ENCODE measurements around the gene PTCHD4.

PTCHD4 gene

DNA sequence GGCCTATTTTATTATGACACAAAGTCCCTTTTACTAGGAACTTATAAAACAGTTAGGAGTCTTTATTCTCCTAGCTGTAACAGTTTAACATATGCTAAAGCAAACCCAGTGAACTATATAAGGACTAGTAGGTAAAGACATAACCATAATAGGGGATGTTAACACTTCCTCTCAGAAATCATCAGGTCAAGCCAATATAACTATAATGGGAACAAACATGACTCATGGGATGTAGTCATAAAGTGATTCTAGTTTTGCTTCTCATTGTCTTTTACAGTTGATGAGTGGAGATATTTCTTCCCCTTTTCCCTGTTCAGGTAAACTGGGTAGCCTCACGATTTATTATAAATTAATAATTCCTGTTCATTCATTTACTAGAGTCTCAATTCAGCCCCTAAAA is 9.7 kb downstream of the PTCHD4 start:
- H3K4me3 ChIP-seq: no peak overlapping the region
- no peak overlapping the region for H3K27ac ChIP-seq

DNA sequence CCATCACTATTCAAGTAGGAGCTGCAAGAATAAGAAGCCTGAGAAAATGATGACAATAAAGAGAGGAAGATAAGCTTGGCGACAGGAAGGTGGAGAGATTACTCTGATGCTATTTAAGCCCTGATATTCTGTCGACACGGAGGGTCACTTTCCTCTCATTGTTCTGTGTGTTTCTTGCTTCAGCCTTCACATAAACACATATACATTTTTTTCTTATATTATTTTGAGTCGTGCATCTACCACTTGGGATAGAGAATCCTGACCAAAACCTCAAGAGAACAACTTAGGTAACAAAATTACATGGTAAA is 10.5 kb downstream of the PTCHD4 start:
- Histone ChIP-seq H3K27ac (no peak overlapping the region), H3K4me3 (no peak overlapping the region)

DNA sequence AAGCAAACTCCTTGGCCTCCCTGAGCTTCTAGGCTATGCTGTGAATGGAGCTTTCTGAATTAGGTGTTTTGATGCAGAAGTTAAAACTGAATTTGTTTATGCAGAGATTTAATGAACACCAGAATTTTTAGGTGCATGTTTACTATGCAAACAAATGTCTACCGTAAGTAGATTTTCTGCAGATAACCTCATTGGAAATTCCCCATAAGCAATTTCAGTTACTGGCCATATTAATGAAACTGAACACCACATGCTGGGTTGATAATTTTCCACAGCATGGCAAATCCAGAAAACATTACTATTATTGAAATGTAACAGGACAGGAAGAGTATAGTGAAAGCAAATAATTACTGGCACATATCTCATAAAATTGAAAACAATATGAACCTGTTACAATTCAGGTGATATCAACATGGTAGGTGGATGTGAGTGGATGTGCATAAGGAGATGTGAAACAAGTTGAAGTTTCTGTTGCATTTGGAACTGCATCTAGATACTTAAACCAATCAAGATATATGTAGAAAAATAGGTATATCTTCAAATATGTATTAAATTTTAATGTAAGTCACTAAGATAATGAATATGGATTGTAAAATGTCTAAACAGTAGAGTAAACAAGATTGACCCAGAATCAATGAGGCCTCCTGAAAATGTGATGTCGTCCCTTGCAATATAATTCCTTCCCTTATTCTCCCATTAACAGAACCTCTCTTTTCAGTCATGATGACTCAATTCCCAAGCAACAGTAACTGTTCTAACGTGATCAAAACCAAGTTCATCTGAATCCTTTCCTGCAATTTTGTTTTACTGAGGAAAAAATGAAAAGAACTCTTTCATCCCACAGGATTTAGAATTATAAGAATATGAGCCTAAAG is 11.0 kb downstream of the PTCHD4 start:
- H3K27ac ChIP-seq: no peak overlapping the region
- H3K4me3 ChIP-seq: no peak overlapping the region

DNA sequence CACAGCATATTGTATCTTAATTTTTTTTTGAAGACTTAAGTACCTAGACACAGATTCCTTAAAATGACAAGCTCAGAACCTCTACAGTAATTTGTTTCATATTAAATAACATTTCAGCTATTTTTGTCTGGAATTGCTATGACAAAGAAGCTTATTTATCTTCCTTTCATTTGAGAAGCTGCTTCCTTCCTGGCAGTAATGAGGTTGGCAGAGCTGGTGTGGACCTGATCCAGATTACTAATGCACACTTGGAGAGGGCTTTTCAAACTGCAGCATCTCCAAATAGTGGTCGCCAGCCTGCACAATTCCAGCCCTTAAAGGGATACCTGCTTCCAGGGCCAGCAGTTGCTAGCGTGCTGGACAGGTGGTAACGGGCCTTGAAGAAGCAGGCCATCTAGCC is 12.1 kb downstream of the PTCHD4 start:
- H3K27ac ChIP-seq: no peak overlapping the region
- no peak overlapping the region for H3K4me3 ChIP-seq

DNA sequence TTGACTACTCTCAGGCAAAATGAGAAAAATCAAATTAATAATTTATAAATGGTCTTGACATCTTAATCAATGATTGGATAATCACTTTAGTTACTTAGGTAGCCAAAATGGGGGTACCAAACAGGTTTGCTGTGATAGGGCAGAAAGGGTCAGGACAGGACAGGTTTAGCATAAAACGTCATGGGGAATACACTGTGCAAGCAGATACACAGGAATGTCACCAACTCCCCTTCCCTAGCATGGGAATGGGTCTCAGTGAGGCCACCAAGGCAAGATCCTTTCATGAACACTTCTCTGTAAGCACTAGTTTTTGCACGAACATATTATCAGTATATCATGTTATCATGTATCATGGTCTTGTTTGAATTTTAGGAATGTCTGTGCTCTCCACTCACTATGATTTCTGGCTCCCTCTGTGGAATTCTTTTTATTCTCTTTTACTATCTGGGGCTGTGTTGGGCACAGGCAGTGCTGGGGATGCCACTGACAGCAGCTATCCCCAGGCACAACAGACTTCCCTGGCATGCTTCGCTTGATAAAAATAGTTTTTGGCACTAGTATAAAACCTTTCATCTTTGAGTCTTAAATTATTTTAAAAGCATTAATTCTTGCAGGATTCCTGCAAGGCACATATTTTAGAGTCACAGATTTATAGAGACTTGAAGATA is 18.3 kb downstream of the PTCHD4 start:
- H3K4me3 ChIP-seq: no peak overlapping the region
- H3K27ac ChIP-seq: no peak overlapping the region

DNA sequence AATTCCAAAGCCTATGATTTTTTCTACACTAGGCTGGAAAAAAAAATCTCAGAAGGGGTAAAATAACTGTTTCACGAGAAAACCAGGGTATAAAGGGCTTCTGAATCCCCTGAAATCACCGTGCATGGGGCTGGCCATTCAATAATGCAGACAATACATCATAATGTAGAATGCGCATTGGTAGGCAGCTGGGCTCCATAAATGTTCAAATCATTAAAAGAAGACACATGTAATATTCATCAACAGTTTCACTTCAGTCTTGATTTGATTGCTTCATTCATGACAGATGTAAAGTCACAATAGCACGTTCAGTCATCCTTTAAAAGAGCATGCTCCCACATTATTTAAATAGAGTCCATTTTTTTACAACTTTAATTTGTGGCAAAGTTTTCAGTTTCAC is 20.5 kb downstream of the PTCHD4 start:
- no peak overlapping the region for H3K4me3 ChIP-seq
- H3K27ac ChIP-seq: no peak overlapping the region

DNA sequence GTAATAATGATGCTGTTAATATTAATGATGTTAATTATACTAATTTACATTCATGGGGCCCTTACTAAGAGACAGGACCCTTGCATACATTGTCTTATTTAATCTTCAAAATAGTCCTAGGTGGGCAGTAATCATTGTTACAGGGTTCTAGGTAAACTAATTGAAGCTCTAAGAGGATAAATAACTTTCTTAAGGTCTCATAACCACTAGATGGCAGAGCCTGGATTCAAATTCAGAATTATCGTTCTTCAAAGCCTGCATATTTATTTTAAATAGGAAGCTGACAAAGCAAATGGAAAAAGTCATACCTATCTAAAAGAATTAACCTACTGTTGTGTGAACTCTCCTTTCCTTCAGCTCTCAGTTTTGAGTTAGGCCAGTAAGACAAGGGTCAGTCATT is 23.5 kb downstream of the PTCHD4 start:
- H3K4me3 ChIP-seq: no peak overlapping the region

DNA sequence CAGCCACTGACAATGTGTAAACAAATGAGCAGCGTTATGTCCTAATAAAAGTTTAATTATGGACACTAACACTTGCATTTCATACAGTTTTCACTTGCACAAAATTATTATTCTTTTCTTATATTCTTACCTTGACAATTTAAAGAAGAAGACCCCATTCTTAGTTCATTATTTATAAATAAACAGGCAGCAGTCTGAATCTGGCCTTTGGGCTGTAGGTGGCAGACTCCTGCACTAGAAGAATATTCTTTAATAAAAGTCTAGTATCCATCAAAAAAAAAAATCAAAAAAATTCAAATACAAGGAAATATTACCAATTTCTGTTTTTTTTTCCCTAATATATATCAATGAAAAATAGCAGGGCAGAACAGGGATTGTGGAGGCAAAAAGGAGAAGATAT is 24.8 kb downstream of the PTCHD4 start:
- H3K4me3 ChIP-seq: no peak overlapping the region
- H3K27ac ChIP-seq: no peak overlapping the region

More for the DNA sequence above, 23.5 kb downstream of the PTCHD4 start:
- H3K27ac ChIP-seq: no peak overlapping the region

DNA sequence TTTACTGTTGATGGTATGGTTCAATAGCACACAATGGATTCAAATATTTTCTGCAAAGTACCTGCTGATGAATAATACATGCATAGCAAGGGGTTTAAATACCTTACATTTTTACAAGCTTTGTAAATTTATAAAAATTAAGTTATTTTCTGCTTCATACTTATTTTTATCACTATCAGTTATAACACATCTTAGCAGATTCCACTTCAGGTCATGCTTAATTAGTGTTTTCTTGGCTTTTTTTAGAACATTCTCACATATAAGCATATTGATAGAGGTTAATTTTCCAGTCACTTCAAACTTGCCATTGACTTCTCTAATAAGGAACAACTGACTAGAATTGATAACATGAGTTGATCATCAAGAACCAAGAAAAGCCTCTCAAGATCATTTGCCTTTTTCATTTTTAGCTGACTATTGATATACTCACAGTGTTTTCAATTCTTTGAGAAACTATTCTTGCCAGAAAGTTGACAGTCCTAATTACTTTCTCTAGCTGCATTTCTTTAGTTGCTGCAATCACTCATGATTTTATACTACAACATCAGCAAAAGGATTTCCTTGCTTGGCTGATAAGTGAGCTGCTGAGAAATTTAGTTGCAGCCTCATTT is 25.8 kb downstream of the PTCHD4 start:
- Histone ChIP-seq H3K27ac (no peak overlapping the region), H3K4me3 (no peak overlapping the region)

DNA sequence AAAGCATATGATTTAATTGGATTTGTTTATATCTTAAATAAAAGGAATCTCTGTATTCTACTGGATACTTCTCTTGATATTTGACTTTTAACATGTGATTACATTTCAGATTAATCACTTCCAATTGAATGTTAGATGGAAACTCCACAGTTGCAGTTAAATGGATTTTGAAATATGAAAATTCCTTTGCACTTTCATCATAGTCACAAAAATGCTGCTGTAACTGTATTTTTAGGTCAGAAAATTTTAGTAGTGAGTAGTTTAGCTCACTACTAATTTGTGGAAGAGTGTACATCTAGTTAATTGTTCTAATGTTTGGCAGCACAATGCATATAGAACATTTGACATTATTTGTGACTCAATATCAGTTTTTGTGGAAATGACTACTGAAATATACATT is 26.8 kb downstream of the PTCHD4 start:
- Histone ChIP-seq H3K27ac (no peak overlapping the region), H3K4me3 (no peak overlapping the region)

DNA sequence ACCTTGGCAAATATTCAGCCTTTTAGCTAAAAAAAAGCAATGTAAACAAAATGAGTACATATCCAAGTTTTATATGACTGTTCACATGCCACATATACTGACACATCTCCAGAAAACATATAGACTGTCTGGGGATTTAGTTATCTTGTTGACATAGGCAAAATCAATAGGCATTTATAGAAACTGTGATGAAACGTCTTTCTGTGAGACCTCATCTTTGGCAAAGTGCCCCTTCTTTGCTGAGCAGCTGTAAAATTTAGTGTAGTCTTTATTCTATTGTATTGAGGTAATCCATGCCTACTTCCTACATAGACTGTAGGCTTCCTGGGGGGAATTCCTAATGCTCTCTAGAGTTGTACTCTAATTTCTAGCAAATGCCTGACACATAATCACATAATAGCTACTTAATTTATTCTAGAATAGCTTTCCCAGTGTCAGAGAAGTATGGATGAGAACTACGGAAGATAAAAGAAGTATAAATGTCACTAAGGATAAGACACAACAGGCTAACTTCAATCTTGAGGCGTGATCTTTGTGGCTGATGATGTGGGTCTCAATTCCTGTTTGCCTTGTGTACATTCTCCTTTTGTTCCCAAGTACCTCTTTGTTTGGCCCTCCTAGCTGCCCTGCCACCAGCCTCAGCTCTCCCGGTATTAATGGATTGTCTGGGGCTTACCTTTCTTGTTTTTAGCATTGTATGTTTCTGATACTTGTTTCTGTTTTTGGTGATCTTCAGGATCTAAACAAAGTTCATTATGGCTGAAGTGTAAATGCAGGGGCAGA is 30.6 kb downstream of the PTCHD4 start:
- H3K4me3 ChIP-seq: no peak overlapping the region
- no peak overlapping the region for H3K27ac ChIP-seq

DNA sequence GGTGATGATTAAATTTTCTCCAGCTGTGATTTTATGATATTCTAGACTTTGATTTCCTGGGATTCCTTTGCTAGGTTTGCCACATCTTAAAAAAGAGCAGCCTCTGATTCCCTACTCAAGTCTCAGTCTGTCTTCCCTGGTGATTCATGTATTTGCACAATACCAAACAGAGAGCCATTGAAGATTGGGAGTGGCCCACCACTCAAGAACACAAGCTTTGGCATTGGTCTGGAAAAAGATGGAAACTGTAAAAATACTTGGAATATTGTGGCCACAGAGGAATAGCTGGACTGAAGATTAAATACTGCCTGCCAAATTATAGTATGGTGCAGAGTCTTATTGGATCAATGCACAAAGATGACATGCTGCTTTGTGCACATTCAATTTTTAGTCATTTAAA is 32.9 kb downstream of the PTCHD4 start:
- H3K4me3 ChIP-seq: no peak overlapping the region
- no peak overlapping the region for H3K27ac ChIP-seq

DNA sequence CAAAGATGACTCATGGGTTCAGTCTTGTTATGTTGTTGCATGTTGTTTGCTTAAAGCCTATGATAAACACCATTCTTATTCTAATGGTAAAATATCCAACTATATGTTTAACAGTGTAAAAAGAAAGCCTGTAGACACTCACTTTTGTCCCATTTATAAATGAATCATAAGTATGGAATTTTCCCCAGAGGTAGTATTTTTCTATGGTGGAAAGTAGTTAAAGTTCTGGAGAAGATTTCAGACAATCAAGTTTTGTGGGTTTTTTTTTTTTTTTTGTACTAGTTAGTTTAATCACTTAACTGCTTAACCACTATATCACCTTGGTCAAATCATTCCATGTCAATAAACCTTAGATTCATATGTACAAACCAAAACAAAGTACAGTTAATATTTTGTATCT is 35.8 kb downstream of the PTCHD4 start:
- Histone ChIP-seq H3K4me3 (no peak overlapping the region), H3K27ac (no peak overlapping the region)

DNA sequence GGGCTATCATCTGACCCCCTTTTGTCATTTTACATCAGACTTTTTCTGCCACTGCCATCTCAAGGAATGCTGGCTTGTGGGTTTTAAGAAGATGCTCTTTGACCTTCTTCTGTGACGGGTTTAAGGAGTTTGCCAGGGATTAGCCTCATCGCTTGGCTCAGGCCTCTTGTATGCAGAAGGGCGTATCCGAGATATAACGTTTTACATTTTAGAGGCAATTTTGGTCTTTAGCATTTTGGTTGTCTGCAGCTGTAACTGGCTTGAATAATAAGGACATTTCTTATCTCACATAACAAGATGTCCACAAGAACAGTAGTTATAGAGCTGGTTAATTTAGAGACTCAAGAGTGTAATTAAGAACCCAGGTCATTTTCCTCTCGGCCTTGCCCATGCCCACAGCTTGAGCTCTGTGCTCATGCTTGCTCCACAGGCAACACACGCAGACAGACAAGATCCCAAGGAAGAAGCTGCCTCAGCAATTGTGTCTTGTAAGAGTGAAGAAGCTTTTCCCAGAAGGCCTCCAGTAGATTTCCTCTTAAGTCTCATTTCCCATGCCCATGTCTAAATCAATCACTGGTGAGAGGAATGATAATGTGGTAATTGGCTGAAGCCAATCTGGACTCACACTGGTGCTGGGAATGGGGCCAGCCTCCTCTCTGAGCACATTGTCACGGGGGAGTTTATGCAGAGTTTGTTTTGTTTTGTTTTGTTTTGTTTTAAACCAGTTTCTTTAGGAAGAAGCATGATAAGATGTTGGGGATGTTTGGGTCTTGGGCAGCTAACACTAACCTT is 36.8 kb downstream of the PTCHD4 start:
- no peak overlapping the region for H3K27ac ChIP-seq

DNA sequence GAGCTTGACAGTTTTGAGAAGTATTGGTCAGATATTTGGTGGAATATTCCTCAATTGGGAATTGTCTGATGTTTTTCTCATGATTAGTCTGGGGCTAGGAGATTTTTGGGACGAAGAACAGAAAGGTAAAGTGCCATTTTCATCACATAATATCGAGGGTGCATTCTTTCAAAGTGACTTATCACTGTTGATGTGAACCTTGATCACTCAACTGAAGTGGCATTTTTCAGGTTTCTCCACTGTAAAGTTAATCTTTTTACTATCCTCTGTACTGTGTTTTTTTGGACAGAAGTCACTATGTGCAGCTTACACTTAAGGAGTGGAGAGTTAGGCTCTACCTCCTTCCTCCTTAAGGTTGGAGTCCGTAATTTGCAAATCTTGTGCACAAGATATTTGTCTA is 39.2 kb downstream of the PTCHD4 start:
- H3K4me3 ChIP-seq: no peak overlapping the region
- no peak overlapping the region for H3K27ac ChIP-seq

More for the DNA sequence above, 36.8 kb downstream of the PTCHD4 start:
- no peak overlapping the region for H3K4me3 ChIP-seq

DNA sequence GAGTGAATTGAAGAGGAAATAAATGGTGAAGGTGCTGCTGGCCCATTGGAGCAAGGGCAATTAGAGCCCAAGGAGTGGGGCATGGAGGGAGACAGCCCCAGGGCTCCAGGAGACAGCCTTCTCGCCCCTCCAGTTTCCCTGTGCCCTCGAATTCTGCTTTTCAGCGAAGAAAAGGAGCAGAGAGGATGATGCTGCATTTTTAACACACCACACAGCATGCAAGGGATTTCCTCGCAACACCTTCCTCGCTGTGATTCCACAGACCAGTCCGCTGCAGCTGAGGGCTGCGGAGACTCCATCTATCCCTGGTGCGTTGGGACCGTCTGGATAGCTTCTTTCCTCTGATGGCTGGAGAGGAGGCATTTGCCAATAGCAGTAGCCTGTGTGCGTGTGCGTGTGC is 41.7 kb downstream of the PTCHD4 start:
- Histone ChIP-seq H3K4me3 (peak overlapping the region in 1 of 7 experiments; percentile 19), H3K27ac (no peak overlapping the region)

DNA sequence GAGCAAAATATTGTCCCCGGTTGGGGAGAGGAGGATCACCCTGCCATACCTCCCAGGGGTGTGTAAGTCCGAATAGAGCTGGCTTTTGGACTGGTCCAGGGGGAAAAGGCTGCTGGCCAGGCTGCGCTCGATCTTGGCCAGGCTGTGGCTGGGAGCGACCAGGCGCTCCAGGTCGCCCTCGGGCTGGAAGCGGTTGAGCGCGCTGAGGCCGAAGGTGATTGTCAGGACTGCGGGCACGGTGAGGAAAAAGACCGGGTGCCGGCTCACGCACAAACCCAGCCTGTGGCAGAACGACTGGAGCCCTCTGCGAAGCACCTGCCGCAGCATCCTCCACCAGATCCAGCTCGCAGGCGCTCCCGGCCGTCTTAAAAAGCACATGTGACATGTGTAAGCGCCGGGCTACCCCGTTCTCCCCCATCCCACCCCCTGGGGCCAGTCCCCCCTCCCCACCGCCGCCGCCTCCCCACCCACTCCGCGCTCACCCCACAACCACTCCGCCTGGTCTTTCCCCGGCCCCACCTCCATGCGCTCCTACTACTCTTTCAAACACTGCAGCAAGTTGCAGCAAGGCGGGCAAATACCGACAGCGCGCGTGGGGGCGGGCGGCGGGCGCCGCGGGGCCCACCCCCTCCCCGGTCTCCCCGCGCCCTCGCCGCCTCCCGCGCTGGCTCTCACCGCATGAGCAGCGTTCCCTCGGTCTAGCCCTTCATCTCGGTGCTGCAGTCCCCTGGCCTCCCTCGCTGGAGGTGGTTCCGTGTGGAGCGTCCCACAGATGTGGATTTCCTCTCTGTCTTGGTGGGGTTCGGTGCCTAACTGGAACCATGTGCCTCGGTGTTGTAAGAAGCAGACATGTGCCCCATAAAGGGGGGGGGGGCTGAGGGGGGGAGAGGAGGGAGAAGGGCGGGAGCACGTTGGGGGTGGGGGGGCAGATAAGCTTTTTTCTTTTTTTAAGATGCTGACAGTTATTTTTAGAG is 42.4 kb downstream of the PTCHD4 start:
- H3K27ac ChIP-seq: no peak overlapping the region
- peak overlapping the region in 4 of 7 experiments; percentile 15 to 23 (median 20) for H3K4me3 ChIP-seq

DNA sequence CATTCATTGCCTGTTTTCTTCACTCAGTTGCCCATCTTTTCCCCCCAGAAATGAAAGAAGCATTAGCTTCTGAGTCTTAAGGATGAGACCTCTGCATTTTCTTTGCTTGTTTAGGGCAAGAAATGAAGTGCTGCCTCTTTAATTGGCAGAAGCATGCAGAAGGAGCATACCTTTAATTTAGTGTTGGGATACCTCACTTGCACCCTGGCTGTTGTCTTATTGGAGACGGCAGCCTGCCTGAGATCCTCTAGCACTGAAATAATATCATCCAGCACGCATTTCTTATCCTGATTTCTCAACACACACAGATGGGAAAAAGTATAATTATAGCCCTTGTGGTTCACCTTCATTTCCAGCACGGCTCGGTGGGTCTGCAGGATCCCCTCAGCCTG is 43.1 kb downstream of the PTCHD4 start:
- H3K4me3 ChIP-seq: peak overlapping the region in 1 of 7 experiments; percentile 19
- no peak overlapping the region for H3K27ac ChIP-seq

Measured in skin epidermis (tissue), 12 donors.